HCT116 (cell line): ENCODE data around the gene USP24.

Source experiments
- POLR2A ChIP-seq: IDR thresholded peaks from 2 replicates; pipeline ENCODE4 v1.7.0; 2011; ENCODE audit warnings: borderline replicate concordance; ENCODE audit not compliant: insufficient read depth, insufficient read length; ENCODE audit errors: extremely low read depth
- POLR2AphosphoS5 ChIP-seq: IDR thresholded peaks from 2 replicates; pipeline ENCODE4 v1.6.1; 2011; ENCODE audit warnings: mild to moderate bottlenecking, low read depth, low read length, moderate library complexity
- SIN3A ChIP-seq: IDR thresholded peaks from 2 replicates; pipeline ENCODE4 v1.6.1; 2012; ENCODE audit warnings: low read depth

DNA sequence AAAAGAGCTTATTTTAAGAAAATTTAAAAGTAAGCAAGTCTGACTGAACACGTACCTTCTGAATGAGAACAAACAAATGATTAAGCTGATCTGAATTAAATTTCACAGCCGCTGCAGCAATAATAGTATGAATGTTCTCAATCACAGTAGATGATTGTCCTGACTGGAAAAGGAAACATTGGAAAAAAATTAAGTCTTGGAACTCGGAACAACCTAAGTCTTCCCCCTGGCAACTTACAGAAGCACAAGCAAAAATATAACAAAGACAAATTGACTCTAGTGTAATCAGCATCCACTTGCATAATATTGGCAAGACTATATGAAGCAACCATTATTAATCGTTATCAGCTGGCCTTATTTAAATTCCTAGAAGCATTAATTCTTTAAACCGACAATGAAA is 60.5 kb downstream of the USP24 start:
- TF ChIP-seq POLR2A = no peak
- TF ChIP-seq SIN3A = no peak
- no peak for TF ChIP-seq POLR2AphosphoS5
